SH-SY5Y (cell line): ENCODE data around the gene CHD9.

Experiments used
- GATA2 ChIP-seq: IDR thresholded peaks from 2 replicates; pipeline ENCODE4 v1.6.1; 2011; ENCODE audit warnings: mild to moderate bottlenecking, low read depth, low read length
- GATA3 ChIP-seq: IDR thresholded peaks from 2 replicates; pipeline ENCODE4 v1.6.1; 2011; ENCODE audit warnings: low read depth, mild to moderate bottlenecking, low read length, moderate library complexity

- no peak for TF ChIP-seq GATA3
- no peak for TF ChIP-seq GATA2
These were observed 60.3 kb downstream of the CHD9 start for GRCh38 chr16:53115047-53115446.
